GM06990 (cell line): ENCODE measurements around the gene HEXIM1.

ENCODE experiments used
- DNase-seq: peaks from one replicate; pipeline ENCODE4 v3.0.0-alpha.2; 2011; ENCODE audit not compliant: insufficient read length; ENCODE audit errors: extremely low read depth
- H3K27me3 ChIP-seq: replicated peaks from 2 replicates; pipeline ENCODE4 v1.6.0; 2011; ENCODE audit warnings: low read length; ENCODE audit not compliant: control insufficient read depth, insufficient read depth
- H3K36me3 ChIP-seq: 2 replicates; pipeline ENCODE4 v1.5.1; 2011; ENCODE audit warnings: low read length; ENCODE audit not compliant: control insufficient read depth, insufficient read depth
- H3K4me3 ChIP-seq: replicated peaks from 2 replicates; pipeline ENCODE4 v1.5.1; 2011; ENCODE audit warnings: low read depth, mild to moderate bottlenecking, control low read depth, low read length
- TF ChIP-seq, protein P1 (sequence below): IDR thresholded peaks from 2 replicates; pipeline ENCODE4 v1.5.1; 2011; ENCODE audit warnings: low read length, control low read depth, mild to moderate bottlenecking, inconsistent platforms; ENCODE audit not compliant: insufficient read depth, poor library complexity, severe bottlenecking

The HEXIM1 gene

DNA sequence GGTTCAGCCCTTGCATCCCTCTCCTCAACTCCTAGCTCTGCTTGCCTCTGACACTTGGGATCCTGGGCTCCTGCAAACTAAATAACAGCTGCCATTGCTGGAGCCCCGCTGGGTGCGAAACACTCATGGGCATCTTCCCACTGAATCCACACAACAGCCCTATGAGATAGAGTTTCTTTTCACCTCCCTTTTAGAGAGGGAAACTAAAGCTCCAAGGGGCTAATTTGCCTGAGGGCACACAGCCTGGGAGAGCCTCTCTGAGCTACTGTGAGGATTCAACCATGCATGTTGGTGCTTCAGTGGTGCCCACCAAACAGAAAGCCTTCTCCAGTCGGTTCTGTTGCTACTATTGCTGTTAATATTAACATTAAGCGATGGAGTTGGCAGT lies 8.7 kb upstream of the HEXIM1 start:
- Histone ChIP-seq H3K27me3 (no peaks in the 10 kb centered on the region), H3K4me3 (no peak overlapping the region), H3K36me3 (peaks cover 2% of the 10 kb centered on the region)
- TF ChIP-seq, protein P1, sequence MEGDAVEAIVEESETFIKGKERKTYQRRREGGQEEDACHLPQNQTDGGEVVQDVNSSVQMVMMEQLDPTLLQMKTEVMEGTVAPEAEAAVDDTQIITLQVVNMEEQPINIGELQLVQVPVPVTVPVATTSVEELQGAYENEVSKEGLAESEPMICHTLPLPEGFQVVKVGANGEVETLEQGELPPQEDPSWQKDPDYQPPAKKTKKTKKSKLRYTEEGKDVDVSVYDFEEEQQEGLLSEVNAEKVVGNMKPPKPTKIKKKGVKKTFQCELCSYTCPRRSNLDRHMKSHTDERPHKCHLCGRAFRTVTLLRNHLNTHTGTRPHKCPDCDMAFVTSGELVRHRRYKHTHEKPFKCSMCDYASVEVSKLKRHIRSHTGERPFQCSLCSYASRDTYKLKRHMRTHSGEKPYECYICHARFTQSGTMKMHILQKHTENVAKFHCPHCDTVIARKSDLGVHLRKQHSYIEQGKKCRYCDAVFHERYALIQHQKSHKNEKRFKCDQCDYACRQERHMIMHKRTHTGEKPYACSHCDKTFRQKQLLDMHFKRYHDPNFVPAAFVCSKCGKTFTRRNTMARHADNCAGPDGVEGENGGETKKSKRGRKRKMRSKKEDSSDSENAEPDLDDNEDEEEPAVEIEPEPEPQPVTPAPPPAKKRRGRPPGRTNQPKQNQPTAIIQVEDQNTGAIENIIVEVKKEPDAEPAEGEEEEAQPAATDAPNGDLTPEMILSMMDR: no peak
- no peak for DNase-seq

- Histone ChIP-seq H3K36me3 (no peaks in the 10 kb centered on the region), H3K4me3 (no peak overlapping the region), H3K27me3 (no peaks in the 10 kb centered on the region)
- TF ChIP-seq, protein P1: no peak
- no peak for DNase-seq
These were observed 5.1 kb upstream of the HEXIM1 start for GRCh38 chr17:45143094-45143670.

DNA sequence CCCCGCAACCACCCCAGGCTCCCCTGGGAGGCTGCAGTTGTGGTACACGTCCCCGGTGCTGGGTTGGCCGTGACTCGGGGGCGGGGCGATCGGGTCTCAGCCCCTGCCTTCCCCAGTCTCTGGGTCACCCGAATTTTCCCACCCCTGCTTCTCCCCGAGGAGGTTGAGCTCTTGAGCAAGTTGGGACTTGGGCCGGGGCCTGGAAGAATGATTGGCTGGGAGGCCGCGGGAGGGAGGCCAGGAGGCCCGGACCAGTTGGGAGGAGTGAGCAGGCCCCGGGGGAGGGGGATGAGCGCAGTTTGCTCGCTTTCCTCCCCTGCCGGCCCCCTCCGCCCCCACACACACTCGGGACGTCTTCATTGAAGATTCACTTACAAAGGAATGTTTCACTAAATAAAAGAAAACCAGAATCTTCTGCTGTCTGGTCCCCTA lies 4.5 kb upstream of the HEXIM1 start:
- Histone ChIP-seq H3K36me3 (no peaks in the 10 kb centered on the region), H3K27me3 (no peaks in the 10 kb centered on the region), H3K4me3 (peak overlapping the region; percentile 50)
- DNase-seq: peak; percentile 50
- TF ChIP-seq, protein P1: no peak

DNA sequence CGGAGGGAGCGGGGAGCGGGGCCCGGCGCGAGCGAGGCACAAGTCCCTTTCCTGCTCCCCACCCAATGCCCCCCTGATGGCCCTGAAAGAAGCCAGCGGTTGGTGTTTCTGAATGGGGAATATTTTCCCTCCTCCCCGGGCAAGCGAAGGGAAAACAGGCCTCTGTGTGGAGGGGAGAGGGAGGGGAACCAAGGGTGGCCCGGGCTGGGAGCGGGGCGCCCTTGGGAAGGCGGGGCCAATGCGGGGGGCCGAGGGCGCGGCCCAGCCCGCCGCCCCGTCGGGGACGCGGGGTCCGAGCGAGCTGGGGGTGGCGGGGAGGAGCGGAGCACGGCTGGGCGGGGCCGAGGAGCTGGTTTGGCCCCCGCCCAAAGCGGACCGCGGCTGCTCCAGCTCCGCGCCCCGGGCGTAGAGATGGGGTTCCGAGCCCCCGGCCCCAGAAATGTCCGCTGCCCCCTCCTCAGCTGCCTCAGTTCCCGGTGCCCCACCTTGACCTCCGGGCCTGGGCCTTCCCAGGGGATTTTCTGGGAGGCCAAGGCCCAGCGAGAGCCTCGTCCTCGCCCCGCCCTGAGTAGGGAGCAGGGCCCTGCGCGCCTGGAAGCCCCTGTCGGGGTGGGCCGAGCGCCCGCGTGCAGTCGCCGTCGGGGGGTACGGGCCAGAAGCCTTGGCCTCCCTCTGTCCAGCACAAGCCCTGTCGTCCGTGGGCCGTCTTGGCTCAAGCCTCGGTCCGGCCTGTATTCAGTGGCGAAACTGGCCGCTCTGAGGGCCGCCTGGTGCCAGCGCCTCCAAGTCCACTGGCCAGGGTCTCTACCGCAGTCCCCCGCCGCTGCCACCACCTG lies 3.9 kb upstream of the HEXIM1 start:
- DNase-seq: no peak
- TF ChIP-seq, protein P1: no peak
- Histone ChIP-seq H3K36me3 (no peaks in the 10 kb centered on the region), H3K4me3 (peak overlapping the region; percentile 50), H3K27me3 (no peaks in the 10 kb centered on the region)

GRCh38 chr17:45145035-45145389 lies 3.3 kb upstream of the HEXIM1 start:
- TF ChIP-seq, protein P1: no peak
- no peaks in the 10 kb centered on the region; the same call in 1 of the 2 replicates for H3K36me3 ChIP-seq
- no peaks in the 10 kb centered on the region for H3K27me3 ChIP-seq
- no peak for DNase-seq
- H3K4me3 ChIP-seq: no peak overlapping the region
